ENCODE results near the gene LILRB3.
A peak's percentile ranks its signal among the peaks of the same experiment; 100 is the strongest.
"Not testable (repeated sequence)": the region's sequence is repeated elsewhere in the genome, so short reads cannot be mapped to it uniquely, and the experiment has no call there.

Gene LILRB3

GRCh38 chr19:54190503-54191010, 32.2 kb downstream of the LILRB3 start:
- peak; percentile 99 to 100 for DNase-seq (ENCODE audit: low read depth in 2 of 2)

DNA sequence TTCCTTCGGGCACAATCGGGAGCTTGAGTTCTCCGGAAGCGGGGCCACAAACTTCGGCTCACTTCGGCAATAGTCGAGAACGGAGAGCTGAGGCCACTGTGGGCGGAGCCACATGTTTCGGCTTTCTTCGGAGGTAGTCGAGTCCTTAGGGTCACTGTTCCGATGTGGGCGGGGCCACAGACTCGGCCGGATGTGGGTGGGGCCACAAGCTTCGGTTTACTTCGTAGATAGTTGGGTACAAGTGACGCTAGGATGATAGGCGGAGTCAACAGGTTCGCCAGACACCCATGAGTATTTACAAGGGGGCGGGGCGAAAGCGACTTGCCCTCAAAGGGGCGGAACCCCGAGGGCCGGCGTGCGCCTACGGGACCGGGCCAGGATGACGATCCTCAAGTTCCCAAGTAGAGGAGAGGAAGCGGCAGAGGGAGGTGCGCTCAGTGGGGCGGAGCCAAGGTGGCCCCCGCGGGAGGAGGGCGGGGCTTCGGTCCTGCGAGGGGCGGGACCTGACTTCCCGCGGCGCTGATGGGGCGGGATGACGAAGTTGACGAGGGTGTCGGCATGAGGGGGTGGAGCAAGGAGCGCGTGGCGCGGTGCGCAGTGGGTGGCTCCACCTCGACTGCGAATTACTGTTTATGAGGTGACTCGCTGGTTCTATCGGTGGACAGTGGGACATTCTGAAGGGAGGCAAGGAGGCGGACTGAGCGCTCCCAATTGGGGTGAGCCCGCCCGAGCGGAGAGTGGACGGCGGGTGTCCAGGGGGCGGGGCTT, 32.9 kb downstream of the LILRB3 start:
- peak; percentile 99 to 100 for DNase-seq (ENCODE audit: low read depth in 2 of 2)

GRCh38 chr19:54189145-54189734, 33.6 kb downstream of the LILRB3 start, which contains the start of gene MBOAT7:
TSS of gene MBOAT7 (minus strand) at chr19:54189580. CDS start at chr19:54188508, 1,072 bp downstream.
- no peak for DNase-seq (ENCODE audit: low read depth in 2 of 2)

GRCh38 chr19:54188215-54188871, 34.5 kb downstream of the LILRB3 start:
- DNase-seq (ENCODE audit: low read depth in 2 of 2), result peak in 1 of 2 experiments; percentile 60

DNA sequence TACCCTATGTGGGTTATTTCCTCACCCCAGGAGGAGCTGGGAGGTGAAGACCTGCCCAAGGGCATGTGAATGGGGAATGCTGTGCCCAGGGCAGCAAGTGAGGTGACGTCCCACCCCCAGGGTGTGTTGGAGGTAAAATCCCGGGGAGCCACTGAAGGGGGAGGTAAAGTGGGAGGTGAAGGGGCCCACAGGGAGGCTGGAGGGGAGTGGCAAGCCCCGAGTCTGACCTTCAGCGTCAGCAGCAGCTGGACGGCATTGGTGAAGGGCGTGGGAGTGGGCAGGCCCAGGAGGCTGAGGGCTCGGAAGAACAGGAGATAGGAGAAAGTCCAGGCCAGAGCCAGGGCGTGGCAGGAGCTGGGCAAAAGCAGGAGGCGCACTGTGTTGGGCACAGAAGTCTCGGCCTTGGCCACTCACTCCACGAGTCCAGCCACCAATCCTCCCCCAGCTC, 35.8 kb downstream of the LILRB3 start:
- no peak for DNase-seq (ENCODE audit: low read depth in 2 of 2)

DNA sequence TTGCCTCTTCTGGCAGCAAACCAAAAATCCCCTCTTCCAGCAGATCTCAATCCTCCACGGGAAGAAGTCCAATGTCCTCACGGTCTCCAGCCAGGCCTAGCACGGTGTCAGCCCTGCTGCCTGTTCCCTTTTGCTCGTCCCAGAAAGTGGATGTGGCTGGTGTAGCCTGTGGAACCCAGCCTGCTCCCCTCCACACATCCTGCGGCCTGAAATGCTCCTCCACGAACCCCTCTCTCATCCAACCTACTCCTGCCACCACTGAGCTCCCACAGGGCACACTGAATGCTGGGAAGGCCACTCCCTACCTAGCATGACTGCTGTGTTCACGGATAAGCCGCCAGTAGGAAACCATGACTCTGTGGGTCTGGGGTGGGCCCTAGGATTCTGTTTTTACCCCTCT, 36.5 kb downstream of the LILRB3 start:
- DNase-seq (ENCODE audit: low read depth in 2 of 2), result no peak

DNA sequence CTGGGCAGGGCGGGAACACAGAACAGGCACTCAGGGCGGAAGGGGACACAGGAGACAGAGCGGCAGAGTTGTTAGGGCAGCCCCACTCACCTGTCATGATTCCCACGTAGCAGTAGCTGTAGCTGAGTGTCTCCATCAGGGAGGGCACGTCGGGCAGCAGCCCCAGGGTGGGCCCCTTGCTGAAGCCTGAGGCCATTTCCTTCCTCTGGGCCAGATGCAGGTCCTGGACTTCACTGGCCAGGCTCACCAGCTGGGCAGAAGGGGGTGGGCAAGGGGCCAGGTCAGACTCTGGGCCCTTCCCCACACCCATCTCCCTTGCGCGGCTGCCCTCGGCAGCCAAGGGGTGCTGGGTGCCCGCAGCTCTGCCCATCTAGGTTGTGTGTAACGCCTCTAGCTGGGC, 39.4 kb downstream of the LILRB3 start:
- no peak for DNase-seq (ENCODE audit: low read depth in 2 of 2)

GRCh38 chr19:54181894-54182293, 40.9 kb downstream of the LILRB3 start:
- DNase-seq (ENCODE audit: low read depth in 2 of 2), result not testable (repeated sequence)

DNA sequence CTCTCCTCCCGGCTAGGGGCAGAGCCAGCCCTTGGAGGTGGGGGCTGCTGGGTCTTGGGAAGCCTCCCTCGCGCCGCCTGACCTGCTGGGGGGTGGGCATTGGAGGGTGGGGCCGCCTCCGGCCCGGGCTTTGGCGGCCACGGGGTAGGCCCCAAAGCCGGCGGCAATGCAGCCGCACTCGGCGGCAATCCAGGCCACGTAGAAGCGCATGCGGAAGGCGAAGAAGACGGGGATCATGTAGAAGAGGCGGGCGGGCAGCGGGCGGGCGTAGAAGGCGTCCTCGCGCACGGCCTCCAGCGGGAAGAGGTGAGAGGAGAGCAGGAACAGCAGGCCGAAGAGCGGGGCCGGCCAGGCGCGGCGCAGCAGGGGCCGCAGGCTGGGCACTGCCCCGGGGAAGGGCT, 42.1 kb downstream of the LILRB3 start:
- DNase-seq (ENCODE audit: low read depth in 2 of 2), result no peak

GRCh38 chr19:54179921-54180461, 42.8 kb downstream of the LILRB3 start:
- DNase-seq (ENCODE audit: low read depth in 2 of 2), result no peak

DNA sequence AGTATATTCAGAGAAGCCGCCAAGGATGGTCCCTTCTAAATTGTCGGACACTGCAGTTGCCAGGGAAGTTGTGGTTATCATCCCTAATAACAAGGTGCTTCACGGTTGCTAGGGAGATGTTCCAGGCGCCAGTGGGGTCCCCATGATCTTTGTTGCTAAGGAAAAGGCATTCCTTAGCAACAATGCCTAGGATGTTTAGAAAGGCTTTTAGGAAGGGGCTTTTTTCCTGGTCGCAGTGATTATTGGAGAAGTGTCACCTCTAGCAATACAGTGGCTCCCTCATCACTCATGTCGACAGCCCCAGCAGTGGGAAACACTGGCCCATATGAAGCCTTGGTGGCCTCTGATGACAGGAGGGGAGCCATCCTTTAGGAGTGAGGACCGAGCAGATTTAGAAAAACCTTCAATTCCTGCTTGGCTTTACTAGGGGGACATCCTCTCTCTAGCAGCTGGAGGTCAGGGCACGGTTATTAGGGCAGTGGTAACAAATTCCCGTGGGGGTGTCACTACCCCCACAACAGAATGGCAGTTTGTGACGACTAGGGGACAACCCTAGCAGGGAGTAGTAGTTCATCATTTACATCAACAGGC, 43.5 kb downstream of the LILRB3 start:
- no peak for DNase-seq (ENCODE audit: low read depth in 2 of 2)

- DNase-seq (ENCODE audit: low read depth in 2 of 2), result no peak
These were observed 44.1 kb downstream of the LILRB3 start for GRCh38 chr19:54178581-54179261.

- no peak for DNase-seq (ENCODE audit: low read depth in 2 of 2)
These were observed 48.6 kb downstream of the LILRB3 start for GRCh38 chr19:54173951-54174834.

DNA sequence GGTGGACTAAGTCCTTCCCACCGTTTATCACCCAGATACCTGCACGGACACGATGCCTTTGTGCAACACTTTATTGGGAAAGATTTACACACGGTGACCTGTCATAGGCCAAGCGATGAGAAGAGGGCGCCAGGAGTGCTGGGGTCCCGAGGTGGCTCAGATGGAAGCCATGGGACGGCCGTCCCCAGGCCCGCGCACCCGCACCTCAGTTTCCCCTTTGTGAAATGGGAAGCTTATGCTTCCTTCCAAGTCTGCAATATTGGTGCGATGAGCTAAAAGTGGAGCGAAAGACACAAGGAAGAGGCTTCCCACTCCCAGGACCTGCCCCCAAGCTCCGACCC, 49.5 kb downstream of the LILRB3 start:
- no peak for DNase-seq (ENCODE audit: low read depth in 2 of 2)

DNA sequence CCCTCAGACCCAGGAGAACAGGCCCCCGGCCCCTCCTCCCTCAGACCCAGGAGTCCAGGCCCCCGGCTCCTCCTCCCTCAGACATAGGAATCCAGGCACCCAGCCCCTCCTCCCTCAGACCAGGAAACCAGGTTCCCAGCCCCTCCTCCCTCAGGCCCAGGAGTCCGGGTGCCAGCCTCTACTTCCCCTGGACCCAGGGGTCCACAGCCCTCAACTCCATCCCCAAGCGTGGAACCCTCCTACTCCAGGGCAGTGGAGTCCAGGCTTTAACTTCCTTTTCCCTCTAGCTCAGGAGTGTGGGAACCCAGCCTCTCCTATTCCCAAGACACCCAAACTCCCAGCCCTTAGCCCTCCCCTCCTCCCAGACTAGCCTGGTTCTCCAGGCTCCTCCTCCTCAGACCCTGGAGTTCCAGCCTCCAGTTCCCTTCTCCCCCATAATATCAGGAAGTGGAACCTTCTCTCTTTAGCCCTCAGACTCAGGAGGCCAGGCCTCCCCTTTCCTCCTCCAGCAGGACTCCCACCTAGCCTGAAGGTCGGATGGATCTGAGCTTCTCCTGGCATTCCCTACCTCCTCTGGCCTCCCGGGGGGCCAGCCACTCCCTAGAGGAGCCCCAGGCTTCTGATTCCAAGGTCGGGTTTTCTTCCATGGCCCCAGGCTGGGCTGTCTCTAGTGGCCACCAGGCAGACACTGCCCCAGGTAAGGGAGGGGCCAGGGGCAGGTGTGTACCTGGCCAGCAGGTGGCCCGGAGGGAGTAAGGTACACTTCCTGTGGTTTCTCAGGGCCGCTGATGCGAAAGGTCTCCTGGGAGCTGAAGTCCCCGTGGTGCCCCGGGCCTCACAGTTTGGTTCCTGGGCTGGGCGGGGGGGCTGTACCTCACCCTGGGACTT, 50.1 kb downstream of the LILRB3 start, which contains the start of gene TMC4:
TSS of gene TMC4 (minus strand) at position 690 of the 888 bp plus-strand sequence. CDS start at position 647, 43 bp downstream.
- no peak for DNase-seq (ENCODE audit: low read depth in 2 of 2)

- not testable (repeated sequence) for DNase-seq (ENCODE audit: low read depth in 2 of 2)
These were observed 50.9 kb downstream of the LILRB3 start for GRCh38 chr19:54171736-54172431.

GRCh38 chr19:54169149-54169740, 53.6 kb downstream of the LILRB3 start:
- DNase-seq (ENCODE audit: low read depth in 2 of 2), result no peak
